Measurements from ENCODE around the gene PROK2. TPM values are rescaled to one million over a fixed set of nuclear protein-coding genes. Genes with fewer than 3 reads are reported as not detected.
A peak's percentile ranks its signal among the peaks of the same experiment; 100 is the strongest.

PROK2 gene
- total and polyA plus RNA-seq, 2 experiments from 2014 or later: 2.1 to 2.3 TPM

- Histone ChIP-seq H3K36me3 (ENCODE audit: insufficient read depth) (no peaks in the 10 kb centered on the region), H3F3A (replicated peaks; ENCODE audit: low read depth) (no peaks in the 10 kb centered on the region), H3K79me2 (replicated peaks; ENCODE audit: insufficient read depth) (no peaks in the 10 kb centered on the region), H3K9me2 (ENCODE audit: insufficient read depth) (no peaks in the 10 kb centered on the region), H3K4me1 (ENCODE audit: insufficient read depth) (peaks cover 18% of the 10 kb centered on the region), H3K4me2 (peak overlapping the region; percentile 1; the same call in 1 of the 2 replicates), H4K20me1 (replicated peaks; ENCODE audit: insufficient read depth) (no peaks in the 10 kb centered on the region), H3K27me3 (ENCODE audit: insufficient read depth) (no peaks in the 10 kb centered on the region), H3K27ac (ENCODE audit: low read depth) (no peak overlapping the region), H2AFZ (no peak overlapping the region), H3K4me3 (no peak overlapping the region)
- Mint-ChIP-seq H3K9me3 (no peaks in the 10 kb centered on the region), H3K4me3 (no peak overlapping the region), H3K36me3 (ENCODE audit: low read depth) (no peaks in the 10 kb centered on the region), H3K27ac (no peak overlapping the region; the same call in 1 of the 2 replicates), H3K27me3 (ENCODE audit: insufficient read depth, low read depth, poor library complexity) (peaks cover 2% of the 10 kb centered on the region), H3K4me1 (peaks cover 23% of the 10 kb centered on the region)
- TF ChIP-seq NANOG (IDR thresholded peaks at IDR 0.05; ENCODE audit: borderline replicate concordance): peak; percentile 30; the same call in 1 of the 2 replicates
- TF ChIP-seq EZH2 (IDR thresholded peaks at IDR 0.05; ENCODE audit: low read depth, unreplicated experiment): no peak
- peak; percentile 92 for ATAC-seq
- DNase-seq (ENCODE audit: low spot score): peak; percentile 57
These were observed 32.3 kb upstream of the PROK2 start for GRCh38 chr3:71817262-71817661.

- Histone ChIP-seq H3K27me3 (ENCODE audit: insufficient read depth) (no peaks in the 10 kb centered on the region), H3F3A (replicated peaks; ENCODE audit: low read depth) (no peaks in the 10 kb centered on the region), H3K36me3 (ENCODE audit: insufficient read depth) (no peaks in the 10 kb centered on the region), H3K27ac (ENCODE audit: low read depth) (no peak overlapping the region), H3K4me3 (no peak overlapping the region), H4K20me1 (replicated peaks; ENCODE audit: insufficient read depth) (no peaks in the 10 kb centered on the region), H2AFZ (no peak overlapping the region), H3K4me1 (ENCODE audit: insufficient read depth) (peaks cover 18% of the 10 kb centered on the region), H3K79me2 (replicated peaks; ENCODE audit: insufficient read depth) (no peaks in the 10 kb centered on the region), H3K9me2 (ENCODE audit: insufficient read depth) (no peaks in the 10 kb centered on the region), H3K4me2 (peak overlapping the region; percentile 1; the same call in 1 of the 2 replicates)
- Mint-ChIP-seq H3K4me3 (no peak overlapping the region), H3K9me3 (no peaks in the 10 kb centered on the region), H3K36me3 (ENCODE audit: low read depth) (no peaks in the 10 kb centered on the region), H3K4me1 (peaks cover 25% of the 10 kb centered on the region), H3K27ac (no peak overlapping the region), H3K27me3 (ENCODE audit: insufficient read depth, low read depth, poor library complexity) (peaks cover 2% of the 10 kb centered on the region)
- peak; percentile 64 for ATAC-seq
- DNase-seq (ENCODE audit: low spot score): peak; percentile 26
- TF ChIP-seq CREB1 (CRISPR knock-in tag; IDR thresholded peaks at IDR 0.05; ENCODE audit: low read depth) (no peak), NANOG (IDR thresholded peaks at IDR 0.05; ENCODE audit: borderline replicate concordance) (no peak), POLR2AphosphoS5 (IDR thresholded peaks at IDR 0.05; ENCODE audit: low read depth) (no peak), JUNB (IDR thresholded peaks at IDR 0.05; ENCODE audit: unreplicated experiment) (no peak), EZH2 (IDR thresholded peaks at IDR 0.05; ENCODE audit: low read depth, unreplicated experiment) (no peak), ZNF462 (CRISPR knock-in tag; IDR thresholded peaks at IDR 0.05) (no peak), ETS1 (IDR thresholded peaks at IDR 0.05) (no peak)
- TF ChIP-seq, protein P1, sequence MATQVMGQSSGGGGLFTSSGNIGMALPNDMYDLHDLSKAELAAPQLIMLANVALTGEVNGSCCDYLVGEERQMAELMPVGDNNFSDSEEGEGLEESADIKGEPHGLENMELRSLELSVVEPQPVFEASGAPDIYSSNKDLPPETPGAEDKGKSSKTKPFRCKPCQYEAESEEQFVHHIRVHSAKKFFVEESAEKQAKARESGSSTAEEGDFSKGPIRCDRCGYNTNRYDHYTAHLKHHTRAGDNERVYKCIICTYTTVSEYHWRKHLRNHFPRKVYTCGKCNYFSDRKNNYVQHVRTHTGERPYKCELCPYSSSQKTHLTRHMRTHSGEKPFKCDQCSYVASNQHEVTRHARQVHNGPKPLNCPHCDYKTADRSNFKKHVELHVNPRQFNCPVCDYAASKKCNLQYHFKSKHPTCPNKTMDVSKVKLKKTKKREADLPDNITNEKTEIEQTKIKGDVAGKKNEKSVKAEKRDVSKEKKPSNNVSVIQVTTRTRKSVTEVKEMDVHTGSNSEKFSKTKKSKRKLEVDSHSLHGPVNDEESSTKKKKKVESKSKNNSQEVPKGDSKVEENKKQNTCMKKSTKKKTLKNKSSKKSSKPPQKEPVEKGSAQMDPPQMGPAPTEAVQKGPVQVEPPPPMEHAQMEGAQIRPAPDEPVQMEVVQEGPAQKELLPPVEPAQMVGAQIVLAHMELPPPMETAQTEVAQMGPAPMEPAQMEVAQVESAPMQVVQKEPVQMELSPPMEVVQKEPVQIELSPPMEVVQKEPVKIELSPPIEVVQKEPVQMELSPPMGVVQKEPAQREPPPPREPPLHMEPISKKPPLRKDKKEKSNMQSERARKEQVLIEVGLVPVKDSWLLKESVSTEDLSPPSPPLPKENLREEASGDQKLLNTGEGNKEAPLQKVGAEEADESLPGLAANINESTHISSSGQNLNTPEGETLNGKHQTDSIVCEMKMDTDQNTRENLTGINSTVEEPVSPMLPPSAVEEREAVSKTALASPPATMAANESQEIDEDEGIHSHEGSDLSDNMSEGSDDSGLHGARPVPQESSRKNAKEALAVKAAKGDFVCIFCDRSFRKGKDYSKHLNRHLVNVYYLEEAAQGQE (IDR thresholded peaks at IDR 0.05; ENCODE audit: unreplicated experiment): no peak
- TF ChIP-seq, protein P2, sequence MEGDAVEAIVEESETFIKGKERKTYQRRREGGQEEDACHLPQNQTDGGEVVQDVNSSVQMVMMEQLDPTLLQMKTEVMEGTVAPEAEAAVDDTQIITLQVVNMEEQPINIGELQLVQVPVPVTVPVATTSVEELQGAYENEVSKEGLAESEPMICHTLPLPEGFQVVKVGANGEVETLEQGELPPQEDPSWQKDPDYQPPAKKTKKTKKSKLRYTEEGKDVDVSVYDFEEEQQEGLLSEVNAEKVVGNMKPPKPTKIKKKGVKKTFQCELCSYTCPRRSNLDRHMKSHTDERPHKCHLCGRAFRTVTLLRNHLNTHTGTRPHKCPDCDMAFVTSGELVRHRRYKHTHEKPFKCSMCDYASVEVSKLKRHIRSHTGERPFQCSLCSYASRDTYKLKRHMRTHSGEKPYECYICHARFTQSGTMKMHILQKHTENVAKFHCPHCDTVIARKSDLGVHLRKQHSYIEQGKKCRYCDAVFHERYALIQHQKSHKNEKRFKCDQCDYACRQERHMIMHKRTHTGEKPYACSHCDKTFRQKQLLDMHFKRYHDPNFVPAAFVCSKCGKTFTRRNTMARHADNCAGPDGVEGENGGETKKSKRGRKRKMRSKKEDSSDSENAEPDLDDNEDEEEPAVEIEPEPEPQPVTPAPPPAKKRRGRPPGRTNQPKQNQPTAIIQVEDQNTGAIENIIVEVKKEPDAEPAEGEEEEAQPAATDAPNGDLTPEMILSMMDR (conservative IDR thresholded peaks at IDR 0.05; ENCODE audit: low read depth in 2 of 2): no peak
These were observed 31.8 kb upstream of the PROK2 start for GRCh38 chr3:71816767-71817156.
